ENCODE data around the gene AKAP8L. TPM values are rescaled to one million over a fixed set of nuclear protein-coding genes. Genes with fewer than 3 reads are reported as not detected.

AKAP8L gene, protein sequence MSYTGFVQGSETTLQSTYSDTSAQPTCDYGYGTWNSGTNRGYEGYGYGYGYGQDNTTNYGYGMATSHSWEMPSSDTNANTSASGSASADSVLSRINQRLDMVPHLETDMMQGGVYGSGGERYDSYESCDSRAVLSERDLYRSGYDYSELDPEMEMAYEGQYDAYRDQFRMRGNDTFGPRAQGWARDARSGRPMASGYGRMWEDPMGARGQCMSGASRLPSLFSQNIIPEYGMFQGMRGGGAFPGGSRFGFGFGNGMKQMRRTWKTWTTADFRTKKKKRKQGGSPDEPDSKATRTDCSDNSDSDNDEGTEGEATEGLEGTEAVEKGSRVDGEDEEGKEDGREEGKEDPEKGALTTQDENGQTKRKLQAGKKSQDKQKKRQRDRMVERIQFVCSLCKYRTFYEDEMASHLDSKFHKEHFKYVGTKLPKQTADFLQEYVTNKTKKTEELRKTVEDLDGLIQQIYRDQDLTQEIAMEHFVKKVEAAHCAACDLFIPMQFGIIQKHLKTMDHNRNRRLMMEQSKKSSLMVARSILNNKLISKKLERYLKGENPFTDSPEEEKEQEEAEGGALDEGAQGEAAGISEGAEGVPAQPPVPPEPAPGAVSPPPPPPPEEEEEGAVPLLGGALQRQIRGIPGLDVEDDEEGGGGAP
- 47.8 and 68.0 TPM in 2 replicates for total RNA-seq

DNA sequence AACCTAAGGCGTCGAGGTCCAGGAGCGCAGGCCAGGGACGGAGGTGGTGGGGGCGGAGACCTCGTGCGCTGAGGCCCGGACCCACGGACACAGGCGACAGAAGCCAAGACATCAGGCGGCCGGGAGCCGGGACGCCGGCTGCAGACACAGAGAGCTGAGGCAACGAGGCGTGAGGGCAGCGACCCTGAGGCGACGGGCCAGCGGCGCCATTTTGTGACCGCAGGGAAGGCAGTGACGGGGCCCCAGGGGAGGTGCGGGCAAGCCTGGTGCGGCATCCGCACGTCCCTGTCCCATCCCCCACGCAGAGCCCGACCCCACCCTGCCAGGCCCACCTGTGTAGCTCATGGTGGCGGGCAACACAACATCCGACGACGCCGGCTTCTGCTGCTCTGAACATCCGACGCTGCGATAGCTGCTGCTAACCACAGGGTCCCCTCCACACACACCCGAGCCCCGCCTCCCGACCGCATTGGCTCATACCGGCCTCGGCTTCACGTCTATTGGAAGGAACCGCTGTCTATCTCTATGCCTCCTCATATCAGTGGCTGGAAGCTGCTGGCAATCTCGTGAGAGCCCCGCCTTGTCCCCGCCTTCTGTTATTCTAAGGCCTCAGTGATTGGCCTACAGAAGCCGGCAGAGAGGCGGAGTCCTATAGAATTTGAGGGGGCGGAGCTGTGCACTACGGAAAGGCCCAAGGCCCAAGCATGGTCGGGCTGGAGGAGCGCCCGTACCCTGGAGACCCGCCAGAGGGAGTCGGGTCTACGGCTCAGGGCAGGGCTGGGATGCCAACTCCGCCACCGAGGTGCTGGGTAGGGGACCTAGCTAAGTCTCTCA, at the start of gene AKAP8L:
AKAP8L (minus strand) TSS at position 410 of the 834 bp plus-strand sequence; CDS start at position 345, 65 bp downstream.

DNA sequence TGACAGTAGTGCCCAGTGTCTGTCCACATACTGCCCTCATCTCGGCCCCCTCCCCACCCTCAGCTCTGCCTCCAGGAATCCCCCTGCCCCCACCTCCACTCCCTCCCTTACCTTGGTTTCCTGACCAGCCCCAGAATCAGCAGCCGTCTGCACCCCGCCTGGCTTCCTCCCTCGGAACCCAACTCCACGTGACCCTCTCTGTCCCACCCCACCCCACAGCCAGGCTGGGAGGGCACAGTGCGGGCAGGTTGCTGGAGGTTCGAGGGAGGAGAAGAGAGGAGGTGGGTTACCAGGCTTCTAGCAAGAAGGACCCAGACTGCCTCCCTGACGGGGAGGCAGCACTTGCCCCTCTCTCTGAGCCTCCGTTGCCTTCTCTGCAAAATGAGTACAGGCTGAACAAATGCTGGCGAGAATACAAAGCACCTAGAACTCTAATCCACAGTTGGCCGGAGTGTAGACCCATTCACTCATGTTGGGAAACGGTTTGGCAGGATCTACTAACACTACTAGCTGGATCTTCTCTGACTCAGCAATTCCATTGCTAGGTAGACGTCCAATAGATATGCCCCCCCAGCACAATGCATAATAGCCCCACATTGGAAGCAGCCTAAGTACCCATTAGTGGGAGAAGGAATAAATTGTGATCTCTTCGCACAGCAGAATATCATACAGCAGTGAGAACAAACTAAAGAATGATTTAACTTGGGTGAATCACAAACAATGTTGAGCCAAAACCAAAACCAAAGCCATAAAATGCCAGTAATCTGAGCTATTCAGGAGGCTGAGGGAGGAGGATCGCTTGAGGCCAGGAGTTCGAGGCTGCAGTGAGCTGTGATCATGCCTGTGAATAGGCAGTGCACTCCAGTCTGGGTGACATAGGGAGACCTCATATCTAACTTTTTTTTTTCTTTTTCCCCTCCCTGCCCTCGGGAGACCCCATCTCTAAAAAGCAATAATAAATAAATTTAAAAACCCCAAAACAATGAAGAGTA, 45.9 kb upstream of the AKAP8L start, which contains the start of gene RASAL3:
RASAL3 (minus strand) TSS at position 151 of the 992 bp plus-strand sequence. CDS start 186 bp downstream, outside the sequence.

DNA sequence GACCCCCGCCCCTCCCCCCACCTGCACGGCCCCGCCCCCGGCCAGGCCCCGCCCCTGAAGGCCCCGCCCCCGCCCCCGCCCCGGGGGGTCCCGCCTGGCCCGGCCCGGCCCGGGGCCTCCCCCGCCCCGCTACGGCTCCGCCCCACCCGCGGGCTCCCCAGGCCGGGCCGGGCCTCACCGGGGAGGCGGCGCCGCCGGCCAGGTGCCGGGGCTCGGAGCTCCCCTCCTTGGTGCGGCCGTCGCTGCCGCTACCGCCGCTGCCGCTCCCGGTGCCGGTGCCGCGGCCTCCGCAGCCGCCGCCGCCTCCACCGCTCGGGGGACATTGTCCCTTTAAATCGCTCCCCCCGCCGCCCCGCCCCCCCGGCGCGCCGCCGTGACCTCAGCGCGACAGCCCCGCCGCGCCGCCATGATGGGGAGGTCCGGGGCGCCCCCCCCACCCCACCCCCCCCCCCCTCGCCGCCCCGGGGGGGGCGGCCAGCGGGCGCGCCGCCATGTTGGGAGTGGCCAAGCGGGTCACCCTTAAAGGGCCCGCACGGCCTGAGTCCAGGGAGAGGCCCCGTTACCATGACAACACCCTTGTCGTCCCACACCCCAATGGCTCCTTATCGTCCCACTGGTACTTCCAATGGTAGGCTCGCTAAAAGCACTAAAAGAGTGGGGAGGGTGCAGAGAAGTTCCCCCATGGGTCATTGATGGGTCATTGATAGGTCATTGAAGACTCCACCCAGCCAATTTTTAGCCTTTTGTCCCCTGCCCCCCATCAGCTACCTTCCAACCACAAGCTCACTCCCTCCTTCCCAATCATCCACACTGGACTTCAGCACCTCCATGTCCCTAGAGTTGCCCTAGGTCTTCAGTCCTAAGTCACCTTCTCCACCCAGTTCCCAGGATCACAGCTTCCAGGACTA, 31.1 kb upstream of the AKAP8L start, which contains the start of gene WIZ:
WIZ (minus strand) TSS at position 337 of the 908 bp plus-strand sequence. CDS start 1,649 bp downstream, outside the sequence.

GRCh38 chr19:15379083-15379998, 39.4 kb downstream of the AKAP8L start, which contains the start of gene AKAP8:
Gene AKAP8, minus strand, starts transcription at chr19:15379787. Its CDS starts 56 bp downstream, at chr19:15379731.

DNA sequence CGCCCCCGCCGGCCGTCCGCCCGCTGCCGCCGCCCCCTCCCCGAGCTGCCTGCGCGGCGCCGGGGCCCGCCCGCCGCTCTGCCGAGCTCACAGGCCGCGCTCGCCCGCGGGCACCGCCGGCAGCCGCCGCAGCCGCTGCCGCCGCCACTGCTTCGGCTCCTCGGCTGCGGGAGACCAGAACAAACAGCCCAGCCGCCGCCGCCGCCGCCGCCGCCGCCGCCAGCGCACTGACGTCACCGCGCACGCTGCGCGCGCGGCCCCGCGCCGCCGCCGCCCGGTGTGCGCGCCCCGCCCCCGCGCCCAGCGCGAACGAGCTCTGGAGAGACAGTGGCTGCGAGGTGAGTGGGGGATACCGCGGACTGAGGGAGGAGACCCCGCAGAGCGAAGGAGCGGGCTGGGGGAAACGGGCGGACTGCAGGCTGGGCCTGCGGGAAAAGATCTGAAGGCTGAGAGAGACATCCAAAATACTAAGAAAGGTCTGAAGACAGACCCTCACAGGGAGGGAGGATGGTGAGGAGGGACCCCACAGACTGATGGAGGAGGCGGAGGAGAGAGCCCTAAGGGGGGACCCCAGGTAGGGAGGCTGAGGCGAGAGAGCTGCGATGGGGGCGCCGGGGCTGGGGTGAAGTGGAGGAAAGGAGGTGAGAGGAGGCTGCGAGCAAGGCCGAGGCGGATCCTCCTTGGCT, 86.3 kb downstream of the AKAP8L start, which contains the start of gene BRD4:
BRD4 (minus strand) TSS at position 229 of the 686 bp plus-strand sequence. CDS start 59,440 bp downstream, outside the sequence.

Other genes starting within 250 kb of the AKAP8L start
- gene NOTCH3, start 218.0 kb downstream of the AKAP8L start, total RNA-seq, result 143 and 213 TPM in 2 replicates
- not detected in 2 replicates for gene EPHX3, start 186.5 kb downstream of the AKAP8L start, total RNA-seq
- 12.8 and 18.6 TPM in 2 replicates for gene BRD4, start 86.4 kb downstream of the AKAP8L start, total RNA-seq
- 10.7 and 12.6 TPM in 2 replicates for gene AKAP8, start 39.2 kb downstream of the AKAP8L start, total RNA-seq
- gene WIZ, start 31.0 kb upstream of the AKAP8L start, total RNA-seq, result 27.5 and 34.1 TPM in 2 replicates
- gene RASAL3, start 45.6 kb upstream of the AKAP8L start, total RNA-seq, result 0.16 TPM in 1 of 2 replicates, not detected in the other
- gene PGLYRP2, start 60.5 kb upstream of the AKAP8L start, total RNA-seq, result not detected in 2 replicates
- gene CYP4F22, start 89.5 kb upstream of the AKAP8L start, total RNA-seq, result not detected in 2 replicates
- not detected in 2 replicates for gene CYP4F8, start 196.2 kb upstream of the AKAP8L start, total RNA-seq
- not detected in 2 replicates for gene CYP4F3, start 221.9 kb upstream of the AKAP8L start, total RNA-seq

Measured in cardiac atrium fibroblast (primary cell).